Thyroid gland (tissue), 4 donors: Measurements from ENCODE around the gene TRABD2B.
"Not testable (repeated sequence)": the region's sequence is repeated elsewhere in the genome, so short reads cannot be mapped to it uniquely, and the experiment has no call there.

Experiments
- POLR2A ChIP-seq, 2 donors: fragments of 450-650 bp; IDR thresholded peaks; one replicate each; pipeline ENCODE4 v1.6.1; 2017; ENCODE audit warnings: antibody characterized with exemption in 2 of 2, mild to moderate bottlenecking in 2 of 2, moderate library complexity in 1 of 2
- TF ChIP-seq, protein P1 (sequence below), 6 experiments: fragments of 200-600 bp in 3 of 6; fragments of 450-650 bp in 3 of 6; sonication (generic) in 3 of 6; IDR thresholded peaks; one replicate each; pipeline ENCODE4 v1.5.1; 2016 to 2019; ENCODE audit warnings: antibody characterized with exemption in 6 of 6, mild to moderate bottlenecking in 2 of 6, inconsistent platforms in 1 of 6, moderate library complexity in 1 of 6

DNA sequence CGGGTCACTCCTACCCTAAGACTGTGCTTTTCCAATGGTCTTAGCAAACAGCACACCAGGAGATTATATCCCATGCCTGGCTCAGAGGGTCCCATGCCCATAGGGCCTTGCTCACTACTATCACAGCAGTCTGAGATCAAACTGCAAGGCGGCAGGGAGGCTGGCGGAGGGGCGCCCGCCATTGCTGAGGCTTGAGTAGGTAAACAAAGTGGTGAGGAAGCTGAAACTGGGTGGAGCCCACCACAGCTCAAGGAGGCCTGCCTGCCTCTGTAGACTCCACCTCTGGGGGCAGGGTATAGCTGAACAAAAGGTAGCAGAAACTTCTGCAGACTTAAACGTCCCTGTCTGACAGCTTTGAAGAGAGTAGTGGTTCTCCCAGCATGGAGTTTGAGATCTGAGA lies 40.7 kb downstream of the TRABD2B start:
- TF ChIP-seq, protein P1, sequence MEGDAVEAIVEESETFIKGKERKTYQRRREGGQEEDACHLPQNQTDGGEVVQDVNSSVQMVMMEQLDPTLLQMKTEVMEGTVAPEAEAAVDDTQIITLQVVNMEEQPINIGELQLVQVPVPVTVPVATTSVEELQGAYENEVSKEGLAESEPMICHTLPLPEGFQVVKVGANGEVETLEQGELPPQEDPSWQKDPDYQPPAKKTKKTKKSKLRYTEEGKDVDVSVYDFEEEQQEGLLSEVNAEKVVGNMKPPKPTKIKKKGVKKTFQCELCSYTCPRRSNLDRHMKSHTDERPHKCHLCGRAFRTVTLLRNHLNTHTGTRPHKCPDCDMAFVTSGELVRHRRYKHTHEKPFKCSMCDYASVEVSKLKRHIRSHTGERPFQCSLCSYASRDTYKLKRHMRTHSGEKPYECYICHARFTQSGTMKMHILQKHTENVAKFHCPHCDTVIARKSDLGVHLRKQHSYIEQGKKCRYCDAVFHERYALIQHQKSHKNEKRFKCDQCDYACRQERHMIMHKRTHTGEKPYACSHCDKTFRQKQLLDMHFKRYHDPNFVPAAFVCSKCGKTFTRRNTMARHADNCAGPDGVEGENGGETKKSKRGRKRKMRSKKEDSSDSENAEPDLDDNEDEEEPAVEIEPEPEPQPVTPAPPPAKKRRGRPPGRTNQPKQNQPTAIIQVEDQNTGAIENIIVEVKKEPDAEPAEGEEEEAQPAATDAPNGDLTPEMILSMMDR (IDR thresholded peaks at IDR 0.05), result not testable (repeated sequence)
- not testable (repeated sequence) for TF ChIP-seq POLR2A (IDR thresholded peaks at IDR 0.05)
